Measurements from ENCODE around the gene IL22RA1. TPM values are rescaled to one million over a fixed set of nuclear protein-coding genes. Genes with fewer than 3 reads are reported as not detected.

The IL22RA1 gene
- total and polyA plus RNA-seq, 9 of the 15 experiments (the other 6 are each of a cell fraction or from before 2014, with no cell fraction given): not detected

GRCh38 chr1:24074196-24074595 lies 68.7 kb downstream of the IL22RA1 start:
- no peak for TF ChIP-seq NCOA6 (IDR thresholded peaks at IDR 0.05)
- TF ChIP-seq RB1 (IDR thresholded peaks at IDR 0.05; ENCODE audit: low read depth): no peak
- TF ChIP-seq MXI1 (IDR thresholded peaks at IDR 0.05; ENCODE audit: low read depth, low read length): no peak
- no peak for TF ChIP-seq BCLAF1 (IDR thresholded peaks at IDR 0.05; ENCODE audit: borderline replicate concordance in 1 of 2, control insufficient read depth in 1 of 2, low read depth in 2 of 2, low read length in 1 of 2)
- no peak for TF ChIP-seq CXXC5 (CRISPR knock-in tag; IDR thresholded peaks at IDR 0.05)
- no peak for TF ChIP-seq ZNF561 (CRISPR knock-in tag; conservative IDR thresholded peaks at IDR 0.05)
- no peak for TF ChIP-seq IFI16 (CRISPR knock-in tag; IDR thresholded peaks at IDR 0.05)
- TF ChIP-seq CBX1 (IDR thresholded peaks at IDR 0.05; ENCODE audit: low read depth): no peak
- TF ChIP-seq PTRF (tag; IDR thresholded peaks at IDR 0.05): no peak
- TF ChIP-seq ELF4 (CRISPR knock-in tag; IDR thresholded peaks at IDR 0.05): no peak
- Histone ChIP-seq H3K9me3 (replicated peaks; ENCODE audit: control insufficient read depth, insufficient read depth, low read depth, low read length) (no peaks in the 10 kb centered on the region), H3K27ac (ENCODE audit: extremely low read depth, low read depth, low read length) (no peak overlapping the region), H3K9me1 (ENCODE audit: control insufficient read depth, insufficient read depth, low read length) (no peaks in the 10 kb centered on the region), H3K4me3 (no peak overlapping the region), H4K20me1 (replicated peaks; ENCODE audit: control insufficient read depth, insufficient read depth, low read length) (0 out of 2 replicates have a peak, but pooled peaks cover 8% of the 10 kb centered on the region), H3K36me3 (ENCODE audit: control insufficient read depth, insufficient read depth, low read length) (no peaks in the 10 kb centered on the region), H3K4me1 (replicated peaks in 1 of 2; ENCODE audit: control insufficient read depth in 2 of 2, insufficient read depth in 2 of 2, low read length in 2 of 2) (no peaks in the 10 kb centered on the region; a peak in 1 of 5 replicates), H3K9ac (ENCODE audit: insufficient read depth in 1 of 2, low read depth in 2 of 2, low read length in 2 of 2) (no peak overlapping the region), H2AFZ (ENCODE audit: low read depth, low read length) (no peak overlapping the region), H3K27me3 (ENCODE audit: control insufficient read depth in 2 of 2, insufficient read depth in 2 of 2, low read length in 2 of 2) (peaks cover 43 to 66% of the 10 kb centered on the region in 2 experiments), H3K79me2 (ENCODE audit: control insufficient read depth, insufficient read depth, low read length) (no peaks in the 10 kb centered on the region), H3K4me2 (ENCODE audit: insufficient read depth, low read length) (no peak overlapping the region)
- intact Hi-C loops (cut with micrococcal nuclease) (no loop called here), in situ Hi-C loops (cut with MboI) (no loop called here)
- DNase-seq (ENCODE audit: extremely low read depth in 1 of 4, low spot score in 3 of 4) (no peak), ATAC-seq (no peak), FAIRE-seq (no peak)
- ChIA-PET POLR2A (interaction anchor here (0.6 to 1.1 kb wide), 2 partner anchors 9 to 29 kb away, joined by 3 to 4 read pairs; no protein-coding TSS in a partner anchor), CTCF (ENCODE audit: low intra/inter-chr PET ratio) (no interaction called here)
- BruUV-seq (replicated peaks): no TSS peak
- WGBS (ENCODE audit: insufficient coverage, low coverage, missing lambda C conversion rate): 4% methylated on average over 5 of the region's 5 CpGs

All from K562 (cell line).